Spleen (tissue), 7 donors: Measurements from ENCODE around the gene S100B.

Source experiments
- CTCF ChIP-seq, 11 experiments: fragments of 200-600 bp in 7 of 11; fragments of 450-650 bp in 4 of 11; sonication (generic) in 4 of 11; IDR thresholded peaks in 8 of 11; conservative IDR thresholded peaks in 3 of 11; 1 replicate in 7 of 11; 2 replicates in 4 of 11; pipeline versions ENCODE4 v1.4.0 to v1.8.0; 2016 to 2021; ENCODE audit warnings: antibody characterized with exemption in 11 of 11, inconsistent platforms in 4 of 11, mild to moderate bottlenecking in 1 of 11
- POLR2A ChIP-seq, 3 donors: fragments of 450-650 bp; IDR thresholded peaks; one replicate each; pipeline ENCODE4 v1.5.1; 2017; ENCODE audit warnings: antibody characterized with exemption in 3 of 3, mild to moderate bottlenecking in 1 of 3
- POLR2AphosphoS5 ChIP-seq, 3 donors: sonication (generic); formaldehyde crosslinking; IDR thresholded peaks; one replicate each; pipeline ENCODE4 v1.5.1; 2017; ENCODE audit warnings: antibody characterized with exemption in 3 of 3
- donor health status: DM: no; HTN: no; CAD: no; lungs with moderate emphysema.
- donor health status: DM: no; HTN: no; CAD: no.
- donor health status: DM: no; HTN: no; CAD: no.

GRCh38 chr21:46637952-46638746 lies 33.3 kb upstream of the S100B start:
- no peak for TF ChIP-seq POLR2A (IDR thresholded peaks at IDR 0.05)
- no peak for TF ChIP-seq CTCF (IDR thresholded peaks at IDR 0.05 in 8 of 11, conservative IDR thresholded peaks at IDR 0.05 in 3 of 11)
- no peak for TF ChIP-seq POLR2AphosphoS5 (IDR thresholded peaks at IDR 0.05)
